Caco-2 (cell line): ENCODE results near the gene EPB41. TPM values are rescaled to one million over a fixed set of nuclear protein-coding genes. Genes with fewer than 3 reads are reported as not detected.
A peak's percentile ranks its signal among the peaks of the same experiment; 100 is the strongest.

Experiments
- BruUV-seq: library from RNA; stranded (reverse); fragments of 400-500 nt; replicated peaks from 2 replicates; lab custom pipeline; 2021; lab: Mats Ljungman, UMichigan
- CTCF ChIA-PET: fragments of 300-600 bp; sonication (Branson Sonifier 250); formaldehyde crosslinking; loops from one replicate; lab custom pipeline; 2022; ENCODE audit warnings: antibody characterized with exemption; lab: Charles Lee
- POLR2A ChIA-PET: fragments of 300-600 bp; sonication (Branson Sonifier 250); formaldehyde crosslinking; loops from one replicate; lab custom pipeline; 2022; ENCODE audit warnings: antibody characterized with exemption; lab: Charles Lee
- DNase-seq, 2 experiments: peaks; one replicate each; pipeline versions ENCODE4 v3.0.0 to v3.0.0-alpha.2; 2020 to 2022
- H3K27me3 ChIP-seq: replicated peaks from 2 replicates; pipeline ENCODE4 v1.6.0; 2011; ENCODE audit warnings: low read length; ENCODE audit not compliant: control insufficient read depth, insufficient read depth
- H3K36me3 ChIP-seq: 2 replicates; pipeline ENCODE4 v1.5.1; 2011; ENCODE audit warnings: low read length; ENCODE audit not compliant: control insufficient read depth, insufficient read depth
- H3K4me1 ChIP-seq: fragments of 250-450 bp; sonication (Bioruptor Pico); 2 replicates; pipeline ENCODE4 v1.5.1; 2020; ENCODE audit warnings: mild to moderate bottlenecking
- H3K4me3 ChIP-seq: 2 replicates; pipeline ENCODE4 v1.5.1; 2011; ENCODE audit warnings: low read depth, mild to moderate bottlenecking, control low read depth, low read length
- H3K9me3 ChIP-seq: fragments of 250-450 bp; sonication (Bioruptor Pico); 2 replicates; pipeline ENCODE4 v1.5.1; 2020; ENCODE audit warnings: mild to moderate bottlenecking, moderate library complexity
- H3K27ac Mint-ChIP-seq: one replicate; pipeline ENCODE4 v1.8.0; 2022; ENCODE audit warnings: mixed read lengths; ENCODE audit not compliant: unreplicated experiment
- H3K27me3 Mint-ChIP-seq: one replicate; pipeline ENCODE4 v1.8.0; 2022; ENCODE audit warnings: mixed read lengths; ENCODE audit not compliant: insufficient read depth, unreplicated experiment
- H3K36me3 Mint-ChIP-seq: one replicate; pipeline ENCODE4 v1.8.0; 2022; ENCODE audit warnings: mild to moderate bottlenecking, mixed read lengths; ENCODE audit not compliant: insufficient read depth, unreplicated experiment
- H3K4me1 Mint-ChIP-seq: one replicate; pipeline ENCODE4 v1.8.0; 2022; ENCODE audit warnings: low read depth, mixed read lengths; ENCODE audit not compliant: unreplicated experiment
- H3K4me3 Mint-ChIP-seq: one replicate; pipeline ENCODE4 v1.8.0; 2022; ENCODE audit warnings: mild to moderate bottlenecking, moderate library complexity, mixed read lengths; ENCODE audit not compliant: unreplicated experiment
- H3K9me3 Mint-ChIP-seq: one replicate; pipeline ENCODE4 v1.8.0; 2022; ENCODE audit warnings: mixed read lengths; ENCODE audit not compliant: unreplicated experiment
- intact Hi-C: fragments of 100-400 bp; cut with micrococcal nuclease; formaldehyde crosslinking; loops from one replicate; pipeline ENCODE4 v1.10.0; 2022; ENCODE audit not compliant: unreplicated experiment
- total RNA-seq: library from RNA; stranded (reverse); gene quantifications from 2 replicates; pipeline ENCODE4 v1.2.3, GENCODE V29; 2022
- TF ChIP-seq, protein P1 (sequence below), 2 experiments: fragments of 200-600 bp in 1 of 2; IDR thresholded peaks; 1 replicate in 1 of 2; 2 replicates in 1 of 2; pipeline versions ENCODE4 v1.5.1 to v1.8.0; 2011 to 2022; ENCODE audit warnings: antibody characterized with exemption in 1 of 2, control low read depth in 1 of 2, inconsistent platforms in 1 of 2, low read depth in 1 of 2, low read length in 1 of 2, mild to moderate bottlenecking in 1 of 2, moderate library complexity in 1 of 2; ENCODE audit not compliant: insufficient read depth in 1 of 2, severe bottlenecking in 1 of 2, unreplicated experiment in 1 of 2

The EPB41 gene
- total RNA-seq, 1 experiment from 2014 or later = 29.5 TPM

DNA sequence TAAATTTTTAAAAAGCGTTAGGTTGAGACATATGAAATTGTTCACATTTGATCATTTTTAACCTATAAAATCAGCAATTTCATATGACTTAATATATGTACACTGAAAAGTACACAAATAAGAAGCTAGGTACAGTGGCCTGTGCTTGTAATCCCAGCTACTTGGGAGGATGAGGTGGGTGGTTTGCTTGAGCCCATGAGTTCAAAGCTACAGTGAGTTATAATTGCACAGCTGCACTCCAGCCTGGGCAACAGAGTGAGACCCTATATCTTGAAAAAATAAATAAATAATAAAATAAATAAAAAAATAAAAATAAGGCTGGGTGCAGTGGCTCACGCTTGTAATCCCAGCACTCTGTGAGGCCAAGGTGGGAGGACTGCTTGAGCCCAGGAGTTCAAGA lies 5.2 kb upstream of the EPB41 start:
- intact Hi-C loops = no loop called here
- POLR2A ChIA-PET = no interaction called here

DNA sequence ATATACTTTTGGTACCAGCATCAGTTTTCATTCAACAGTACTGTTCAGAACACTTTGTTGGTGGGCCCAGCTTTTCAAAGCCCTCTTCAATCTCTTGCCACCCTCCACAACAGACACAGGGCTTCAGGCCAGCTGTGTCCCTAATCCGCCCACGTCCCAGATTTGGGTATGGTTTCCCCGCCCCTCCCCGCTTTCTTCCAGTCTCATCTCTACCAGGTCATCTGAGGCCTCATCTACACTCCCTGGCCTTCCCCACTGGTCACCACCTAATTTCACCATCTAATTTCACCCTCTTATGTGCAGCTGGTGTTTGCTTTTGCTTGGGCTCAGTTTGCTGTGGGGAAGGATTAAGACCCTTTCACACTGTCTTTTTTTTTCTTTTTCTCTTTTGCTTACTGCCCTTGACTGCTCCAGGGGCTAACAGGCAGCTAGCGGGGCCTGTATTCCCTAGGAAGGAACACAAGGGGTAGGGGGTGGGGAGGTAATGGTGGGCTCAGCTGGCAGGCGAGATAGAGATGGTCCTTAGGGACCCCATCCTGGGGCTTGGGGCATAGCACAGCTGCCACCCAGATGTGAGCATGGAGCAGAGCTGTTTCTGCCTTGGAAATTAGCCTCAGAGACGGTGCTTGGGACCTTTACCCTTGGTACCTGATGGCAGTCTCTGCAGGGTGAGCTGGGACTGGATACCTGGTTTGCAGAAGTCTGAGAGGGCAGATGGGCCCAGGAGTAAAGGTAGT lies 3.8 kb upstream of the EPB41 start:
- BruUV-seq = no TSS peak
- Mint-ChIP-seq H3K36me3 (no peaks in the 10 kb centered on the region), H3K27me3 (no peaks in the 10 kb centered on the region), H3K9me3 (no peaks in the 10 kb centered on the region), H3K4me1 (no peaks in the 10 kb centered on the region), H3K4me3 (no peak overlapping the region), H3K27ac (no peak overlapping the region)
- ChIA-PET POLR2A (no interaction called here), CTCF (no interaction called here)
- peaks cover 6% of the 10 kb centered on the region; the same call in 1 of the 2 replicates for H3K4me1 ChIP-seq
- no peaks in the 10 kb centered on the region for H3K36me3 ChIP-seq
- TF ChIP-seq, protein P1, sequence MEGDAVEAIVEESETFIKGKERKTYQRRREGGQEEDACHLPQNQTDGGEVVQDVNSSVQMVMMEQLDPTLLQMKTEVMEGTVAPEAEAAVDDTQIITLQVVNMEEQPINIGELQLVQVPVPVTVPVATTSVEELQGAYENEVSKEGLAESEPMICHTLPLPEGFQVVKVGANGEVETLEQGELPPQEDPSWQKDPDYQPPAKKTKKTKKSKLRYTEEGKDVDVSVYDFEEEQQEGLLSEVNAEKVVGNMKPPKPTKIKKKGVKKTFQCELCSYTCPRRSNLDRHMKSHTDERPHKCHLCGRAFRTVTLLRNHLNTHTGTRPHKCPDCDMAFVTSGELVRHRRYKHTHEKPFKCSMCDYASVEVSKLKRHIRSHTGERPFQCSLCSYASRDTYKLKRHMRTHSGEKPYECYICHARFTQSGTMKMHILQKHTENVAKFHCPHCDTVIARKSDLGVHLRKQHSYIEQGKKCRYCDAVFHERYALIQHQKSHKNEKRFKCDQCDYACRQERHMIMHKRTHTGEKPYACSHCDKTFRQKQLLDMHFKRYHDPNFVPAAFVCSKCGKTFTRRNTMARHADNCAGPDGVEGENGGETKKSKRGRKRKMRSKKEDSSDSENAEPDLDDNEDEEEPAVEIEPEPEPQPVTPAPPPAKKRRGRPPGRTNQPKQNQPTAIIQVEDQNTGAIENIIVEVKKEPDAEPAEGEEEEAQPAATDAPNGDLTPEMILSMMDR (IDR thresholded peaks at IDR 0.05; ENCODE audit: insufficient read depth in 1 of 2, low read depth in 1 of 2, low read length in 1 of 2, severe bottlenecking in 1 of 2, unreplicated experiment in 1 of 2) = no peak
- no peaks in the 10 kb centered on the region for H3K9me3 ChIP-seq
- DNase-seq = no peak
- H3K4me3 ChIP-seq = no peak overlapping the region
- intact Hi-C loops = no loop called here
- H3K27me3 ChIP-seq = no peaks in the 10 kb centered on the region

More for the DNA sequence above, 5.2 kb upstream of the EPB41 start:
- Mint-ChIP-seq H3K27me3 (no peaks in the 10 kb centered on the region), H3K36me3 (no peaks in the 10 kb centered on the region), H3K27ac (no peak overlapping the region), H3K9me3 (no peaks in the 10 kb centered on the region), H3K4me1 (no peaks in the 10 kb centered on the region), H3K4me3 (no peak overlapping the region)
- DNase-seq = no peak
- CTCF ChIA-PET = interaction anchor here (0.6 kb wide), 1 partner anchor 36 kb away, joined by 7 read pairs; no protein-coding TSS in a partner anchor
- BruUV-seq = no TSS peak
- H3K4me1 ChIP-seq = peaks cover 6% of the 10 kb centered on the region; the same call in 1 of the 2 replicates
- TF ChIP-seq, protein P1 (IDR thresholded peaks at IDR 0.05; ENCODE audit: insufficient read depth in 1 of 2, low read depth in 1 of 2, low read length in 1 of 2, severe bottlenecking in 1 of 2, unreplicated experiment in 1 of 2) = no peak
- no peak overlapping the region for H3K4me3 ChIP-seq
- H3K27me3 ChIP-seq = no peaks in the 10 kb centered on the region
- no peaks in the 10 kb centered on the region for H3K36me3 ChIP-seq
- H3K9me3 ChIP-seq = no peaks in the 10 kb centered on the region

DNA sequence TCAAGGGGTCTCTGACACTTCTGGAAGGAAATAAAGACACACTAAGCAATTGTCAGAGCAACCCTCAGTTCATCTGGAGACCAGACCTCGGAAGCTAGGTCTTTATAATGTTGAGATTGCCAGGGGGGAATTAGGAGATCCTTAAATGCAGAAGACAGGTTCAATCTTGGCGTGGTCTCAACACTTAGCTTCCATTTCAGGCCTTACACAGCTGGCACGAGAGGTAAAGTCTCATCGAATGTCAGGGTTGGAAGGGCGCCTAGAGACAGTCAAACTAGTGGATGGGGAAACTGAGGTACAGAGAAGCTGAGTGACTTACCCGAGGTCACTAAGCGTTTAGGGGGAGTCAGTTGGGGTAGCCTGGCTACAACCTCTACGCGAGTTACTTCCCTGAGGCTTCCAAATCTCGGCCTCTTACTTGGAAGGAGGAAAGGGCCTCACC lies 562 bp upstream of the EPB41 start:
- TF ChIP-seq, protein P1 (IDR thresholded peaks at IDR 0.05; ENCODE audit: insufficient read depth in 1 of 2, low read depth in 1 of 2, low read length in 1 of 2, severe bottlenecking in 1 of 2, unreplicated experiment in 1 of 2) = no peak
- H3K9me3 ChIP-seq = no peaks in the 10 kb centered on the region
- Mint-ChIP-seq H3K4me3 (peak overlapping the region; percentile 81), H3K27me3 (no peaks in the 10 kb centered on the region), H3K9me3 (no peaks in the 10 kb centered on the region), H3K4me1 (no peaks in the 10 kb centered on the region), H3K36me3 (no peaks in the 10 kb centered on the region), H3K27ac (peak overlapping the region; percentile 81)
- no peak for DNase-seq
- intact Hi-C loops = loop anchor here (1.0 kb wide), 1 partner anchor 27 kb away; no protein-coding TSS in a partner anchor
- H3K4me3 ChIP-seq = peak overlapping the region; percentile 39
- BruUV-seq = TSS peak; percentile 91
- H3K4me1 ChIP-seq = peaks cover 6% of the 10 kb centered on the region; the same call in 1 of the 2 replicates
- ChIA-PET POLR2A (interaction anchor here (0.6 to 1.8 kb wide), 11 partner anchors 14 to 271 kb away, joined by 3 to 10 read pairs (median 4); partner anchors contain the start of genes GMEB1, SRSF4, TAF12 and YTHDF2), CTCF (interaction anchor here (0.7 to 2.1 kb wide), 4 partner anchors 26 to 119 kb away, joined by 3 to 11 read pairs (median 4); no protein-coding TSS in a partner anchor)
- no peaks in the 10 kb centered on the region for H3K27me3 ChIP-seq
- H3K36me3 ChIP-seq = no peaks in the 10 kb centered on the region
